Measurements from ENCODE around the gene SPRYD3. TPM values are rescaled to one million over a fixed set of nuclear protein-coding genes. Genes with fewer than 3 reads are reported as not detected.
A peak's percentile ranks its signal among the peaks of the same experiment; 100 is the strongest.
"Not testable (repeated sequence)": the region's sequence is repeated elsewhere in the genome, so short reads cannot be mapped to it uniquely, and the experiment has no call there.

Gene SPRYD3
- total RNA-seq, 1 experiment from 2014 or later = 12.9 TPM

DNA sequence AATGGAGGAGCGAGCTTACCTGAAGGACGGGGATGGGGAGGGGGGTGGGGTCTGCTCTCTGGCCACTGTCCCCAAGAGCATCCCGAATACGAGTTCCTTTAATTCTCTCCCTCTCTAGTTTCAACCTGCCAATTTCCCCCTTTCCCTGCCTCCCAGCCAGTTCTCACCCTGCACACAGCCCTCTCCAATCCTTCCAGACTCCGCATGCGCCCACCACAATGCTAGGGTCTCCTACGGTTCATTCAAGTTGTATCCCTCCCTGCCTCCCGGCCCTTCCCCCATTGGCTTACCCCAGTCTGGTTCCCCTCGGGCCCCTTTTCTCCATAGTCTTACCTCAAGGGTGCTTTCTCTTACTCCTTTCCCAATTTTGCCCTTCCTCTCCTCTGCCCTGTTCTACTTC lies 17.6 kb upstream of the SPRYD3 start:
- CTCF ChIA-PET = interaction anchor here (3.0 kb wide), 1 partner anchor 19 kb away, joined by 17 read pairs; the partner anchor contains the start of gene SPRYD3
- H3K4me3 Mint-ChIP-seq (ENCODE audit: low read depth, unreplicated experiment) = peak overlapping the region; percentile 81
- H3K9me3 Mint-ChIP-seq (ENCODE audit: low read depth, unreplicated experiment) = no peaks in the 10 kb centered on the region
- peaks cover 23% of the 10 kb centered on the region for H3K4me1 Mint-ChIP-seq (ENCODE audit: low read depth, unreplicated experiment)
- peaks cover 9% of the 10 kb centered on the region for H3K27me3 Mint-ChIP-seq (ENCODE audit: unreplicated experiment)
- BruUV-seq (replicated peaks) = no TSS peak
- H3K36me3 Mint-ChIP-seq (ENCODE audit: insufficient read depth, unreplicated experiment) = peaks cover 31% of the 10 kb centered on the region
- DNase-seq = no peak
- intact Hi-C loops (cut with micrococcal nuclease; ENCODE audit: unreplicated experiment) = no loop called here
- TF ChIP-seq, protein P1, sequence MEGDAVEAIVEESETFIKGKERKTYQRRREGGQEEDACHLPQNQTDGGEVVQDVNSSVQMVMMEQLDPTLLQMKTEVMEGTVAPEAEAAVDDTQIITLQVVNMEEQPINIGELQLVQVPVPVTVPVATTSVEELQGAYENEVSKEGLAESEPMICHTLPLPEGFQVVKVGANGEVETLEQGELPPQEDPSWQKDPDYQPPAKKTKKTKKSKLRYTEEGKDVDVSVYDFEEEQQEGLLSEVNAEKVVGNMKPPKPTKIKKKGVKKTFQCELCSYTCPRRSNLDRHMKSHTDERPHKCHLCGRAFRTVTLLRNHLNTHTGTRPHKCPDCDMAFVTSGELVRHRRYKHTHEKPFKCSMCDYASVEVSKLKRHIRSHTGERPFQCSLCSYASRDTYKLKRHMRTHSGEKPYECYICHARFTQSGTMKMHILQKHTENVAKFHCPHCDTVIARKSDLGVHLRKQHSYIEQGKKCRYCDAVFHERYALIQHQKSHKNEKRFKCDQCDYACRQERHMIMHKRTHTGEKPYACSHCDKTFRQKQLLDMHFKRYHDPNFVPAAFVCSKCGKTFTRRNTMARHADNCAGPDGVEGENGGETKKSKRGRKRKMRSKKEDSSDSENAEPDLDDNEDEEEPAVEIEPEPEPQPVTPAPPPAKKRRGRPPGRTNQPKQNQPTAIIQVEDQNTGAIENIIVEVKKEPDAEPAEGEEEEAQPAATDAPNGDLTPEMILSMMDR (IDR thresholded peaks at IDR 0.05; ENCODE audit: unreplicated experiment) = no peak
- H3K27ac Mint-ChIP-seq (ENCODE audit: unreplicated experiment) = peak overlapping the region; percentile 8

DNA sequence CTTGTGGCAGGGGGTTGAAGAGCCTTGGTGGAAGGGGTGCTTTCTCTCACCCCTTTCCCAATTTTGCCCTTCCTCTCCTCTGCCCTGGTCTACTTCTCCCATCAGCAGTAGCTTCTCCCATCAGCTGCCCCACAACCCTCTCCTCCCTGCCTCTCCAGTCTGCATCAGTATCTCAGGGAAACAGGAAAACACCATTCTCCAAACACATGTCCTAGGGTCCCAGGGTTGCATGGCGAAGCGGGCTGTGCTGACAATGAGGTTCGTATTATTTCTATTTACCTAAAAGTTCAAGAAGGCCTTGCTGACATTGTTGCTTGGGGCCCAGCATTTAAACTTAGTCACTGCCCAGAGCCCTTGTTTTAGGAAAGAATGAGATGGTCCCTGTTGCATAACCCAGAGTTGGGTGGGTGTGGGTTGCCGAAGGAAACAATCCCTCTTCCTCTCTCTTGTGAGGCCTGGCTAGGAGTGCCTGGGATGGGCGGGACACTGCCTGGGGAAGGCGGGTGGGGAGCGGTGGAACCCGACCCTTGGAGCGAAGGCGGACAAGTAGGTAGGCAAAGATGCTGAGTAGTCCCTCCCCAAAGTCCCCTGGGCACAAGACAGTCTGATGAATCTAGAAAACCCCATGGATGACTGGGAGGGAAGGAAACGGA lies 17.0 kb upstream of the SPRYD3 start:
- CTCF ChIA-PET = interaction anchor here (1.4 kb wide), 1 partner anchor 18 kb away, joined by 3 read pairs; the partner anchor contains the start of gene SPRYD3

DNA sequence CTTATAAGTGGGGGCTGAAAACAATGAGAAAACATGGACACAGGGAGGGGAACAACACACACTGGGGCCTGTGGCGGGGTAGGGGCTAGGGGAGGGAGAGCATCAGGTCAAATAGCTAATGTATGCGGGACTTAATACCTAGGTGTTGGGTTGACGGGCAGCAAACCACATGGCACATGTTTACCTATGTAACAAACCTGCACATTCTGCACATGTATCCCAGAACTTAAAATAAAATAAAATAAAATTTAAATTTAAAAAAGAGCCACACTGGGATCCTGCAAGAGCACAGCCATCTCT lies 16.4 kb upstream of the SPRYD3 start:
- H3K4me3 Mint-ChIP-seq (ENCODE audit: low read depth, unreplicated experiment) = not testable (repeated sequence)
- CTCF ChIA-PET = interaction anchor here (1.4 kb wide), 1 partner anchor 17 kb away, joined by 3 read pairs; the partner anchor contains the start of gene SPRYD3

More for the DNA sequence above, 17.0 kb upstream of the SPRYD3 start:
- Mint-ChIP-seq H3K27me3 (ENCODE audit: unreplicated experiment) (peaks cover 14% of the 10 kb centered on the region), H3K36me3 (ENCODE audit: insufficient read depth, unreplicated experiment) (peaks cover 31% of the 10 kb centered on the region), H3K27ac (ENCODE audit: unreplicated experiment) (no peak overlapping the region), H3K9me3 (ENCODE audit: low read depth, unreplicated experiment) (no peaks in the 10 kb centered on the region), H3K4me3 (ENCODE audit: low read depth, unreplicated experiment) (no peak overlapping the region), H3K4me1 (ENCODE audit: low read depth, unreplicated experiment) (peaks cover 23% of the 10 kb centered on the region)
- no peak for DNase-seq
- intact Hi-C loops (cut with micrococcal nuclease; ENCODE audit: unreplicated experiment) = no loop called here
- BruUV-seq (replicated peaks) = no TSS peak
- TF ChIP-seq, protein P1 (IDR thresholded peaks at IDR 0.05; ENCODE audit: unreplicated experiment) = no peak

DNA sequence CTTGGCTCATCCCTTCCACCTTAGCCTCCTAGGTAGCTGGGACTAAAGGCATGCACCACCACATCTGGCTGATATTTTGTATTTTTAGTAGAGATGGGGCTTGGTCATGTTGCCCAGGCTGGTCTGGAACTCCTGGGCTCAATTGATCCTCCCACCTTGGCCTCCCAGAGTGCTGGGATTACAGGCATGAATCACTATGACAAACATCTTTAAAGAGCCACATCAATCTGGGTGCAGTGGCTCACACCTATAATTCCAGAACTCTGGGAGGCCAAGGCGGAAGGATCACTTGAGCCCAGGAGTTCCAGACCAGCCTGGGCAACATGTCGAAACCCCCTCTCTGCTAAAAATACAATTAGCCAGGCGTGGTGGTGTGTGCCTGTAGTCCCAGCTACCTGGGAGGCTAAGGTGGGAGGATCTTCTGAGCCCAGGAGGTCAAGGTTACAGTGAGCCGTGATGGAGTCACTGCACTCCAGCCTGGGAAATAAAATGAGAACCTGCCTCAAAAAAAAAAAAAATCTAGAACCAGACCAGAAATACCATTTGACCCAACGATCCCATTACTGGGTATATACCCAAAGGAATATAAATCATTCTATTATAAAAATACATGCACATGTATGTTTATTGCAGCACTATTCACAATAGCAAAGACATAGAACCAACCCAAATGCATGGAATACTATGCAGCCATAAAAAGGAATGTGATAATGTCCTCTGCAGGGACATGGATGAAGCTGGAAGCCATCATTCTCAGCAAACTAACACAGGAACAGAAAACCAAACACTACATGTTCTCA lies 15.8 kb upstream of the SPRYD3 start:
- Mint-ChIP-seq H3K27me3 (ENCODE audit: unreplicated experiment) (peaks cover 23% of the 10 kb centered on the region), H3K4me1 (ENCODE audit: low read depth, unreplicated experiment) (peaks cover 23% of the 10 kb centered on the region), H3K36me3 (ENCODE audit: insufficient read depth, unreplicated experiment) (peaks cover 31% of the 10 kb centered on the region)
- CTCF ChIA-PET = interaction anchor here (1.4 kb wide), 1 partner anchor 16 kb away, joined by 3 read pairs; the partner anchor contains the start of gene SPRYD3
- DNase-seq; H3K4me3 Mint-ChIP-seq (ENCODE audit: low read depth, unreplicated experiment); H3K9me3 Mint-ChIP-seq (ENCODE audit: low read depth, unreplicated experiment); intact Hi-C loops (cut with micrococcal nuclease; ENCODE audit: unreplicated experiment); H3K27ac Mint-ChIP-seq (ENCODE audit: unreplicated experiment); BruUV-seq (replicated peaks): not testable (repeated sequence)

More for the DNA sequence above, 16.4 kb upstream of the SPRYD3 start:
- H3K27ac Mint-ChIP-seq (ENCODE audit: unreplicated experiment); H3K9me3 Mint-ChIP-seq (ENCODE audit: low read depth, unreplicated experiment); BruUV-seq (replicated peaks); intact Hi-C loops (cut with micrococcal nuclease; ENCODE audit: unreplicated experiment); DNase-seq: not testable (repeated sequence)
- H3K27me3 Mint-ChIP-seq (ENCODE audit: unreplicated experiment) = peaks cover 21% of the 10 kb centered on the region
- H3K36me3 Mint-ChIP-seq (ENCODE audit: insufficient read depth, unreplicated experiment) = peaks cover 31% of the 10 kb centered on the region
- H3K4me1 Mint-ChIP-seq (ENCODE audit: low read depth, unreplicated experiment) = peaks cover 23% of the 10 kb centered on the region

DNA sequence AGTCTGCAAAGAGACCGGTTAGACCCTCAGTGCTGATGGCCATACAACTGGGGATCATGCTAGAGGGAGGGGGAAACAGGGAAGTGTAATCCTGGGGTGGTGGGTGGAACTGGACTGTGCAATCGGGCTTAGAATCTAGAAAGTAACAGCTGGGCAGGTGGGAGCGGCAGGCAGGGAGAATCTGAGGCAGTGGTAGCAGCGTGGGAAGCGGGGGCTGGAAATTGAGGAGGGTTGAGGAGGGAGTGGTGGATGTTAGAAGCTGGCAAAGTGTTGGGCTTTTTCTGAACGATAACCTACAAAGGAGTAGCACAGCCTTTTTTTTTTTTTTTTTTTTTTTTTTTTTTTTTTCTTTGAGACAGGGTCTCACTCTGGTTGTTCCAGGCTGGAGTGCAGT lies 15.2 kb upstream of the SPRYD3 start:
- H3K27ac Mint-ChIP-seq (ENCODE audit: unreplicated experiment) = no peak overlapping the region
- CTCF ChIA-PET = interaction anchor here (1.4 kb wide), 1 partner anchor 16 kb away, joined by 3 read pairs; the partner anchor contains the start of gene SPRYD3
- no peaks in the 10 kb centered on the region for H3K9me3 Mint-ChIP-seq (ENCODE audit: low read depth, unreplicated experiment)
- H3K4me3 Mint-ChIP-seq (ENCODE audit: low read depth, unreplicated experiment) = no peak overlapping the region
- H3K4me1 Mint-ChIP-seq (ENCODE audit: low read depth, unreplicated experiment) = peaks cover 20% of the 10 kb centered on the region
- intact Hi-C loops (cut with micrococcal nuclease; ENCODE audit: unreplicated experiment) = no loop called here
- DNase-seq = no peak
- peaks cover 23% of the 10 kb centered on the region for H3K27me3 Mint-ChIP-seq (ENCODE audit: unreplicated experiment)
- peaks cover 28% of the 10 kb centered on the region for H3K36me3 Mint-ChIP-seq (ENCODE audit: insufficient read depth, unreplicated experiment)
- TF ChIP-seq, protein P1 (IDR thresholded peaks at IDR 0.05; ENCODE audit: unreplicated experiment) = no peak
- BruUV-seq (replicated peaks) = no TSS peak

Measured in Calu3 (cell line).